Transverse colon (tissue), 3 donors: ENCODE results near the gene NDUFB6.

Experiments used
- EP300 ChIP-seq: sonication (generic); formaldehyde crosslinking; IDR thresholded peaks from one replicate; pipeline ENCODE4 v1.6.1; 2017; ENCODE audit warnings: antibody characterized with exemption, low read depth
- POLR2A ChIP-seq: fragments of 450-650 bp; IDR thresholded peaks from one replicate; pipeline ENCODE4 v1.6.1; 2016; ENCODE audit warnings: antibody characterized with exemption, mild to moderate bottlenecking, moderate library complexity
- TF ChIP-seq, protein P1 (sequence below), 5 experiments: fragments of 200-600 bp in 3 of 5; fragments of 450-650 bp in 2 of 5; sonication (generic) in 3 of 5; IDR thresholded peaks; 1 replicate in 2 of 5; 2 replicates in 3 of 5; pipeline ENCODE4 v1.5.1; 2016 to 2017; ENCODE audit warnings: antibody characterized with exemption in 5 of 5, inconsistent platforms in 3 of 5, mild to moderate bottlenecking in 2 of 5, moderate library complexity in 1 of 5

DNA sequence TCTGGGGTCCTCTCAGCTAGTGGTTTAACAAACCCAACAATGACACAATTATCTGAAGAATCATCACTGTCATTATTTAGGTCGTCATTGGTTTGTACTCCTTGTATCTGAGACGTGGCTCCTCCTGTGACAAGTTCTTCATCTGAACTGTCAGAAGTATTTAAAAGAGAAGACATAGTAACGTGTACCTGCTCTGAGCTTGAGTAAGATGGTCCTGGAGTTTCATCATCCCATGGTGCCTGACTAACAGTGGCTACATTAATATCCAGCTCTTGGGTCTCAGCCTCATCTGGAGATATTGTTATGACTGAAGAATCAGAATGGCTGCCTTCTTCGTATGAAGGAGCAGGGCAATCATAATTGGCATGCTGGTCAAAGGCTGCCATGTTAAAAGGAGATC, 29.9 kb downstream of the NDUFB6 start:
- TF ChIP-seq, protein P1, sequence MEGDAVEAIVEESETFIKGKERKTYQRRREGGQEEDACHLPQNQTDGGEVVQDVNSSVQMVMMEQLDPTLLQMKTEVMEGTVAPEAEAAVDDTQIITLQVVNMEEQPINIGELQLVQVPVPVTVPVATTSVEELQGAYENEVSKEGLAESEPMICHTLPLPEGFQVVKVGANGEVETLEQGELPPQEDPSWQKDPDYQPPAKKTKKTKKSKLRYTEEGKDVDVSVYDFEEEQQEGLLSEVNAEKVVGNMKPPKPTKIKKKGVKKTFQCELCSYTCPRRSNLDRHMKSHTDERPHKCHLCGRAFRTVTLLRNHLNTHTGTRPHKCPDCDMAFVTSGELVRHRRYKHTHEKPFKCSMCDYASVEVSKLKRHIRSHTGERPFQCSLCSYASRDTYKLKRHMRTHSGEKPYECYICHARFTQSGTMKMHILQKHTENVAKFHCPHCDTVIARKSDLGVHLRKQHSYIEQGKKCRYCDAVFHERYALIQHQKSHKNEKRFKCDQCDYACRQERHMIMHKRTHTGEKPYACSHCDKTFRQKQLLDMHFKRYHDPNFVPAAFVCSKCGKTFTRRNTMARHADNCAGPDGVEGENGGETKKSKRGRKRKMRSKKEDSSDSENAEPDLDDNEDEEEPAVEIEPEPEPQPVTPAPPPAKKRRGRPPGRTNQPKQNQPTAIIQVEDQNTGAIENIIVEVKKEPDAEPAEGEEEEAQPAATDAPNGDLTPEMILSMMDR (IDR thresholded peaks at IDR 0.05) = no peak
- TF ChIP-seq EP300 (no peak), POLR2A (no peak)
